Chondrocyte (in vitro differentiated cells): Measurements from ENCODE around the gene HSPB3. TPM values are rescaled to one million over a fixed set of nuclear protein-coding genes. Genes with fewer than 3 reads are reported as not detected.
"Not testable (repeated sequence)": the region's sequence is repeated elsewhere in the genome, so short reads cannot be mapped to it uniquely, and the experiment has no call there.

Experiments
- DNase-seq: peaks from one replicate; pipeline ENCODE4 v3.0.0; 2021; ENCODE audit warnings: mixed read lengths, low spot score
- H3K27ac Mint-ChIP-seq: one replicate; pipeline ENCODE4 v1.8.0; 2021; ENCODE audit warnings: mild to moderate bottlenecking, moderate library complexity, mixed read lengths; ENCODE audit not compliant: unreplicated experiment
- H3K27me3 Mint-ChIP-seq: 2 replicates; pipeline ENCODE4 v1.8.0; 2021; ENCODE audit warnings: low read depth, mixed read lengths
- H3K36me3 Mint-ChIP-seq: 2 replicates; pipeline ENCODE4 v1.8.0; 2021; ENCODE audit warnings: low read depth, mixed read lengths
- H3K4me1 Mint-ChIP-seq: 2 replicates; pipeline ENCODE4 v1.8.0; 2021; ENCODE audit warnings: low read depth, mild to moderate bottlenecking, mixed read lengths
- H3K4me3 Mint-ChIP-seq: one replicate; pipeline ENCODE4 v1.8.0; 2021; ENCODE audit warnings: mild to moderate bottlenecking, moderate library complexity, mixed read lengths; ENCODE audit not compliant: unreplicated experiment
- H3K9me3 Mint-ChIP-seq: 2 replicates; pipeline ENCODE4 v1.8.0; 2021; ENCODE audit warnings: low read depth, mixed read lengths
- total RNA-seq: library from RNA; stranded (reverse); gene quantifications from 3 replicates; pipeline ENCODE4 v1.2.1, GENCODE V29; 2021
- TF ChIP-seq, protein P1 (sequence below): fragments of 200-600 bp; sonication (generic); IDR thresholded peaks from 2 replicates; pipeline ENCODE4 v1.5.0; 2021; ENCODE audit warnings: antibody characterized with exemption, mild to moderate bottlenecking, moderate library complexity

HSPB3 gene
- total RNA-seq, 1 donor from 2014 or later, result 0.37 TPM

DNA sequence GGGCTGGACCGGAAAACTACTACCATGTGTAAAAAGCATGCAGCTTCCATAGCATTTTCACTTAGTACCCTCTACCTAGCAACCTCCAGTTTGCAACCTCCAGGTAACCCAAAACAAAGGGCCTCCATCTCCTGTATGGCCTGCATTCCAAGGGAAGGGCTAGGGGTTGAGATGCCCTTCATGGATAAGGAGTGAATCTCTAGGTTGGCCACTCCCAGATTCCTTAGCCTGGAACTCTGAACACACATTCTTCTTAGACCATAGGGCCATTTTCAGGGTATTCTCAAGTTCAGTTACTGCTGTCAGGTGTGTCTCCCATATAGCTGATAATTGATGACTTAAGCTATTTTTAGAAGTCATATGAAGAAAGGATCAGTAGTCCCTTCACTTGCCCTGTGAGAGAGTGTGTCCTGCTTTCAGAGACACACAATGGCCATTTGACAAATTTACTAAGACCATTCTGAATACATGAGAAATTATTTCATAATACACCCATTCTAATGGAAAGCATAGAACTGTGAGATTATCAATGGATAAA is 22.5 kb downstream of the HSPB3 start:
- TF ChIP-seq, protein P1, sequence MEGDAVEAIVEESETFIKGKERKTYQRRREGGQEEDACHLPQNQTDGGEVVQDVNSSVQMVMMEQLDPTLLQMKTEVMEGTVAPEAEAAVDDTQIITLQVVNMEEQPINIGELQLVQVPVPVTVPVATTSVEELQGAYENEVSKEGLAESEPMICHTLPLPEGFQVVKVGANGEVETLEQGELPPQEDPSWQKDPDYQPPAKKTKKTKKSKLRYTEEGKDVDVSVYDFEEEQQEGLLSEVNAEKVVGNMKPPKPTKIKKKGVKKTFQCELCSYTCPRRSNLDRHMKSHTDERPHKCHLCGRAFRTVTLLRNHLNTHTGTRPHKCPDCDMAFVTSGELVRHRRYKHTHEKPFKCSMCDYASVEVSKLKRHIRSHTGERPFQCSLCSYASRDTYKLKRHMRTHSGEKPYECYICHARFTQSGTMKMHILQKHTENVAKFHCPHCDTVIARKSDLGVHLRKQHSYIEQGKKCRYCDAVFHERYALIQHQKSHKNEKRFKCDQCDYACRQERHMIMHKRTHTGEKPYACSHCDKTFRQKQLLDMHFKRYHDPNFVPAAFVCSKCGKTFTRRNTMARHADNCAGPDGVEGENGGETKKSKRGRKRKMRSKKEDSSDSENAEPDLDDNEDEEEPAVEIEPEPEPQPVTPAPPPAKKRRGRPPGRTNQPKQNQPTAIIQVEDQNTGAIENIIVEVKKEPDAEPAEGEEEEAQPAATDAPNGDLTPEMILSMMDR, result no peak
- DNase-seq, result no peak
- Mint-ChIP-seq H3K4me1 (no peaks in the 10 kb centered on the region), H3K27me3 (peaks cover 9% of the 10 kb centered on the region), H3K4me3 (no peak overlapping the region), H3K36me3 (no peaks in the 10 kb centered on the region), H3K27ac (no peak overlapping the region), H3K9me3 (no peaks in the 10 kb centered on the region)

DNA sequence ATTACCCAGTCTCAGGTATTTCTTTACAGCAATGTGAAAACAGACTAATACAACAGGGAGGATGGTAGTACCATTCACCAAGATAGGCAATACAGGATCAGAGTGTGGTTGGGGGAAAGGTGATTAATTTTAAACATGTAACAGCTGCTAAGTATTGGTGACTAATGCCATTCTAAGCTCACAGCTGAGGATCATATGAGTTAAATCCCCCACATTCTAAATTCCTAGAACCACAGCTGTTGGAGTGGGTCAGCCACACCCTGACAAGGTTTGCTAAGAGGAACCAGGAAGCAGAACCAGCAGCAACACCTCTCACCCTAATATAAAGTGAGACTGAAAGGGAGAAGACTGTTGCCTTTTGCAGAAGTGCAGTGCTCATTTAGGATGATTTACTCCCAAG is 24.8 kb downstream of the HSPB3 start:
- no peak for DNase-seq
- no peaks in the 10 kb centered on the region for H3K36me3 Mint-ChIP-seq
- TF ChIP-seq, protein P1, result no peak
- H3K4me1 Mint-ChIP-seq, result peaks cover 6% of the 10 kb centered on the region
- H3K9me3 Mint-ChIP-seq, result peaks cover 2% of the 10 kb centered on the region
- no peak overlapping the region for H3K27ac Mint-ChIP-seq
- peaks cover 9% of the 10 kb centered on the region for H3K27me3 Mint-ChIP-seq
- H3K4me3 Mint-ChIP-seq, result no peak overlapping the region

DNA sequence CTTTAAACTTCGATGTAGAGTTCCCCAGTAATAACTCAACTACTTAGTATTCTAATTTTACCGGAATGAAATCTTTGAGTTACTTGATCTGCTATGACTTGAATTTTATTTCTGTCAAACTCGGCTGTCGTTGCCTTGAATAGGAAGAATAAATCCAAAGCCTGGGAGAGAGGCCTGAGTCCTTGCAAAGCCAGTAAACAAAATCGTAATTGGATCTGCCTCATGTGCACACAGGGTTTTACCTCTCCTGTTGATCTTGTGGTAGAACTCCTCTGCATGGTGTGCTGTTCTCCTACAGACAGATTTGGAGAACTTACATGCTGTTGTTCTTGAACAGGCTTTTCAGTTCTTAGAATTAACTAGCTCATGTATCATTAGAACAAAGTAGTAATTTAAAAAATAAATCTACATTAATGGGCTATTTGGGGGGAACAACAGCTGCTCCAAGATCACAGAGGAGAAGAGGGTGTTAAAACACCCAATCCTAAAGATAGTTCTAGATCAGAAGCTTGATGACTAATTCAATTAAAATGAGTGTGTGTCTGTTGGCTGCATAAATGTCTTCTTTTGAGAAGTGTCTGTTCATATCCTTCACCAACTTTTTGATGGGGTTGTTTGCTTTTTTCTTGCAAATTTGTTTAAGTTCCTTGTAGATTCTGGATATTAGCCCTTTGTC is 28.9 kb downstream of the HSPB3 start:
- Mint-ChIP-seq H3K9me3 (peaks cover 8% of the 10 kb centered on the region), H3K36me3 (peaks cover 1% of the 10 kb centered on the region), H3K27ac (no peak overlapping the region), H3K4me1 (peaks cover 10% of the 10 kb centered on the region), H3K27me3 (peaks cover 9% of the 10 kb centered on the region), H3K4me3 (no peak overlapping the region)
- DNase-seq, result no peak
- TF ChIP-seq, protein P1, result no peak

DNA sequence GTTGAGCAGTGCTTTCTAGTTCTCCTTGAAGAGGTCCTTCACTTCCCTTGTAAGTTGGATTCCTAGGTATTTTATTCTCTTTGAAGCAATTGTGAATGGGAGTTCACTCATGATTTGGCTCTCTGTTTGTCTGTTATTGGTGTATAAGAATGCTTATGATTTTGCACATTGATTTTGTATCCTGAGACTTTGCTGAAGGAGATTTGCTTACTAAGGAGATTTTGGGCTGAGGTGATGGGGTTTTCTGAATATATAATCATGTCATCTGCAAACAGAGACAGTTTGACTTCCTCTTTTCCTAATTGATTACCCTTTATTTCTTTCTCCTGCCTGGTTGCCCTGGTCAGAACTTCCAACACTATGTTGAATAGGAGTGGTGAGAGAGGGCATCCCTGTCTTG is 30.2 kb downstream of the HSPB3 start:
- H3K27ac Mint-ChIP-seq, H3K36me3 Mint-ChIP-seq, H3K9me3 Mint-ChIP-seq, H3K4me1 Mint-ChIP-seq, H3K27me3 Mint-ChIP-seq, DNase-seq, H3K4me3 Mint-ChIP-seq: not testable (repeated sequence)

DNA sequence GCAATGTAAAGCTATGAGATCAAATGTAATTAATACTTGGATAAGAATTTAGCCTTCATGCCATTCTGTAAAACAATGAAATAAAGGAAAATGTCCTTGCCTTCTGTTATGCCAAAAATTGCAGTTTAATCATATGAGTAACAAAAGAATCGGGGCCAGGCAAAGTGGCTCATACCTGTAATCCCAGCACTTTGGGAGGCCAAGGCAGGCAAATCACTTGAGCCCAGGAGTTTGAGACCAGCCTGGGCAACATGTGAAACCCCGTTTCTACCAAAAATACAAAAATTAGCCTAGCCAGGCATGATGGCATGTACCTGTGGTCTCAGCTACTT is 34.1 kb downstream of the HSPB3 start:
- not testable (repeated sequence) for DNase-seq, H3K9me3 Mint-ChIP-seq, H3K27ac Mint-ChIP-seq, H3K27me3 Mint-ChIP-seq, H3K4me3 Mint-ChIP-seq, H3K36me3 Mint-ChIP-seq
- peaks cover 18% of the 10 kb centered on the region for H3K4me1 Mint-ChIP-seq
- TF ChIP-seq, protein P1, result peak; percentile 63

DNA sequence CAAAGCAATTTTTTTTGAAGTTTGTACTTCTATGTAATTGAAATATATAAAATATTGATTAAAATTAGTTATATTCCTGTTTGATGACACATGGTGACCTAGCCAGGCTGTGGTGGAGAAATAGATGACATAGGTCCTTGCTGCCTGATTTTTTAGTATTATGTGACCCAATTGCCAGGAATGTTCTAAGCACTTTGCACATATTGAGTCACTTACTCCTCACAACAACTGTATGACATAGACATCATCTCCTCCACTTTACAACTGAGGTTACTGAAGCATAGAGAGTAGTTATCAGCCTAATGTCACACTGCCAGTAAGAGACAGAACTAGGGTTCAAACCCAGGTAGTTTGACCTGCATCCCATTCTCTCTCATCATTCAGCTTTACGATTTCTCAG is 35.8 kb downstream of the HSPB3 start:
- H3K4me3 Mint-ChIP-seq, result no peak overlapping the region
- DNase-seq, result no peak
- H3K4me1 Mint-ChIP-seq, result peaks cover 14% of the 10 kb centered on the region
- no peak overlapping the region for H3K27ac Mint-ChIP-seq
- peaks cover 2% of the 10 kb centered on the region for H3K27me3 Mint-ChIP-seq
- H3K36me3 Mint-ChIP-seq, result no peaks in the 10 kb centered on the region
- TF ChIP-seq, protein P1, result no peak
- H3K9me3 Mint-ChIP-seq, result no peaks in the 10 kb centered on the region
